Small intestine (tissue), 7 donors: ENCODE results near the gene HOXD11. TPM values are rescaled to one million over a fixed set of nuclear protein-coding genes. Genes with fewer than 3 reads are reported as not detected.

Source experiments
- DNase-seq, 2 donors: peaks; one replicate each; pipeline versions ENCODE4 v3.0.0 to v3.0.0-alpha.2; 2013
- FAIRE-seq: peaks from 2 replicates; lab custom pipeline; 2012; peaks lifted over from hg19 to GRCh38; lab: Jason Lieb, UNC
- H3K27ac ChIP-seq, 3 donors: one replicate each; pipeline ENCODE4 v1.5.1; 2013; ENCODE audit warnings: low read length in 2 of 3, mild to moderate bottlenecking in 2 of 3, control low read depth in 1 of 3, inconsistent platforms in 1 of 3, low read depth in 1 of 3, moderate library complexity in 1 of 3
- H3K27me3 ChIP-seq, 3 donors: one replicate each; pipeline ENCODE4 v1.6.1; 2013; ENCODE audit warnings: low read length in 3 of 3, inconsistent platforms in 1 of 3; ENCODE audit not compliant: control insufficient read depth in 3 of 3, insufficient read depth in 3 of 3
- H3K36me3 ChIP-seq, 3 donors: one replicate each; pipeline ENCODE4 v1.6.1; 2013; ENCODE audit warnings: low read length in 3 of 3, inconsistent platforms in 1 of 3, low read depth in 1 of 3, mild to moderate bottlenecking in 1 of 3, moderate library complexity in 1 of 3; ENCODE audit not compliant: control insufficient read depth in 3 of 3, insufficient read depth in 2 of 3
- H3K4me1 ChIP-seq, 3 donors: one replicate each; pipeline ENCODE4 v1.6.1; 2013; ENCODE audit warnings: low read length in 2 of 3, inconsistent platforms in 1 of 3, low read depth in 1 of 3, mild to moderate bottlenecking in 1 of 3, moderate library complexity in 1 of 3; ENCODE audit not compliant: control insufficient read depth in 3 of 3, insufficient read depth in 2 of 3
- H3K4me3 ChIP-seq, 3 donors: one replicate each; pipeline ENCODE4 v1.5.1; 2013; ENCODE audit warnings: low read length in 3 of 3, control low read depth in 1 of 3, inconsistent platforms in 1 of 3, low read depth in 1 of 3, mild to moderate bottlenecking in 1 of 3, moderate library complexity in 1 of 3
- H3K9me3 ChIP-seq, 2 donors: one replicate each; pipeline ENCODE4 v1.6.1; 2013; ENCODE audit warnings: low read depth in 1 of 2, low read length in 1 of 2; ENCODE audit not compliant: control insufficient read depth in 2 of 2, insufficient read depth in 1 of 2
- WGBS, 3 donors: extraction: QIAGEN DNeasy Blood & Tissue Kit; methylation state at CpG; one replicate each; pipeline ENCODE4 v1.1.7; 2013; 5-methylcytosine and 5-hydroxymethylcytosine counted together
- polyA plus RNA-seq, 4 donors: library from polyadenylated mRNA; stranded (reverse) in 3 of 4; unstranded in 1 of 4; fragments of 200-250 nt in 3 of 4; fragments of 120-200 nt in 1 of 4; gene quantifications; one replicate each; pipeline versions ENCODE4 v1.2.1 to v1.2.3, GENCODE V29; 2013
- donor health status: healthy with polysubstance abuse.
- donor health status: control.
- donor health status: control.
- donor health status: Bipolar disorder and iron deficiency.
- donor health status: healthy.

The HOXD11 gene
- polyA plus RNA-seq, 4 donors: not detected

- H3K4me1 ChIP-seq: no peaks in the 10 kb centered on the region
- H3K9me3 ChIP-seq: peaks cover 0 to 4% of the 10 kb centered on the region in 2 donors
- H3K27me3 ChIP-seq: peaks cover 30 to 96% (median 71%) of the 10 kb centered on the region in 3 donors
- WGBS, 3 donors: 10 to 14% (median 12%) methylated on average over 11 of the region's 11 CpGs
- no peak for FAIRE-seq
- no peak for DNase-seq
- no peaks in the 10 kb centered on the region for H3K36me3 ChIP-seq
- H3K27ac ChIP-seq: no peak overlapping the region
- H3K4me3 ChIP-seq: peak overlapping the region in 1 of 3 donors; percentile 11
These were observed 10.8 kb downstream of the HOXD11 start for GRCh38 chr2:176117823-176118371.

GRCh38 chr2:176118601-176119339, 11.7 kb downstream of the HOXD11 start:
- Histone ChIP-seq H3K27ac (no peak overlapping the region), H3K4me1 (no peaks in the 10 kb centered on the region), H3K27me3 (peaks cover 31 to 95% (median 75%) of the 10 kb centered on the region in 3 donors), H3K4me3 (no peak overlapping the region), H3K36me3 (no peaks in the 10 kb centered on the region), H3K9me3 (peaks cover 0 to 4% of the 10 kb centered on the region in 2 donors)
- FAIRE-seq (no peak), DNase-seq (no peak)
- 9 to 13% (median 11%) methylated on average over 24 of the region's 24 CpGs for WGBS, 3 donors

- H3K9me3 ChIP-seq: peaks cover 0 to 4% of the 10 kb centered on the region in 2 donors
- DNase-seq: no peak
- H3K4me1 ChIP-seq: no peaks in the 10 kb centered on the region
- peaks cover 28 to 97% (median 76%) of the 10 kb centered on the region in 3 donors for H3K27me3 ChIP-seq
- no peaks in the 10 kb centered on the region for H3K36me3 ChIP-seq
- no peak for FAIRE-seq
- no peak overlapping the region for H3K4me3 ChIP-seq
- no peak overlapping the region for H3K27ac ChIP-seq
- 17 to 20% (median 19%) methylated on average over 13 of the region's 13 CpGs for WGBS, 3 donors
These were observed 13.5 kb downstream of the HOXD11 start for GRCh38 chr2:176120364-176121189.

- Histone ChIP-seq H3K4me3 (no peak overlapping the region), H3K9me3 (peaks cover 0 to 4% of the 10 kb centered on the region in 2 donors), H3K27me3 (peaks cover 20 to 95% (median 72%) of the 10 kb centered on the region in 3 donors), H3K36me3 (no peaks in the 10 kb centered on the region), H3K27ac (no peak overlapping the region), H3K4me1 (no peaks in the 10 kb centered on the region)
- 9 to 19% (median 10%) methylated on average over 40 to 53 of the region's 53 CpGs for WGBS, 3 donors
- FAIRE-seq: no peak
- no peak for DNase-seq
These were observed 14.3 kb downstream of the HOXD11 start for GRCh38 chr2:176121190-176122051.

GRCh38 chr2:176122052-176122682, 15.1 kb downstream of the HOXD11 start:
- H3K27ac ChIP-seq: no peak overlapping the region
- DNase-seq (no peak), FAIRE-seq (no peak)
- H3K9me3 ChIP-seq: peaks cover 0 to 4% of the 10 kb centered on the region in 2 donors
- peak overlapping the region; percentile 27 to 59 (median 30) for H3K4me3 ChIP-seq
- H3K4me1 ChIP-seq: no peaks in the 10 kb centered on the region
- H3K27me3 ChIP-seq: peaks cover 13 to 95% (median 64%) of the 10 kb centered on the region in 3 donors
- H3K36me3 ChIP-seq: no peaks in the 10 kb centered on the region
- WGBS, 3 donors: 2 to 5% (median 5%) methylated on average over 24 to 47 of the region's 47 CpGs

GRCh38 chr2:176122683-176123410, 15.8 kb downstream of the HOXD11 start, which contains the start of gene HOXD9:
HOXD9 (plus strand) TSS chr2:176122719; CDS start chr2:176122769, 50 bp downstream.
- H3K36me3 ChIP-seq: no peaks in the 10 kb centered on the region
- peak in 1 of 2 donors; percentile 69 for DNase-seq
- H3K27me3 ChIP-seq: peaks cover 13 to 95% (median 58%) of the 10 kb centered on the region in 3 donors
- H3K4me1 ChIP-seq: no peaks in the 10 kb centered on the region
- FAIRE-seq: no peak
- peaks cover 0 to 4% of the 10 kb centered on the region in 2 donors for H3K9me3 ChIP-seq
- WGBS, 3 donors: 3 to 4% (median 3%) methylated on average over 49 to 84 of the region's 84 CpGs
- H3K27ac ChIP-seq: no peak within 1 kb of the TSS
- peak within 1 kb of the TSS; percentile 27 to 59 (median 37) for H3K4me3 ChIP-seq
